Activated naive CD4-positive, alpha-beta T cell treated with anti-CD3 and anti-CD28 coated beads, Interleukin-2, amount 10 ng/mL, durations not matched to agents 7 days and 5 days (primary cell): ENCODE measurements around the gene ENTPD6.
"Not testable (repeated sequence)": the region's sequence is repeated elsewhere in the genome, so short reads cannot be mapped to it uniquely, and the experiment has no call there.

ENCODE experiments used
- CTCF ChIA-PET: fragments of 350-600 bp; sonication (Branson Sonifier 250); formaldehyde crosslinking; loops from one replicate; lab custom pipeline; 2021; ENCODE audit warnings: antibody characterized with exemption; lab: Charles Lee
- DNase-seq: peaks from one replicate; pipeline ENCODE4 v3.0.0-alpha.2; 2020
- H3K27ac Mint-ChIP-seq: one replicate; pipeline ENCODE4 v1.8.0; 2021; ENCODE audit warnings: mild to moderate bottlenecking, moderate library complexity, mixed read lengths
- H3K27me3 Mint-ChIP-seq: one replicate; pipeline ENCODE4 v1.8.0; 2021; ENCODE audit warnings: mild to moderate bottlenecking, mixed read lengths
- H3K36me3 Mint-ChIP-seq: one replicate; pipeline ENCODE4 v1.8.0; 2021; ENCODE audit warnings: mixed read lengths
- H3K4me1 Mint-ChIP-seq: one replicate; pipeline ENCODE4 v1.8.0; 2021; ENCODE audit warnings: mixed read lengths
- H3K4me3 Mint-ChIP-seq: one replicate; pipeline ENCODE4 v1.8.0; 2021; ENCODE audit warnings: mild to moderate bottlenecking, moderate library complexity, mixed read lengths
- H3K9me3 Mint-ChIP-seq: one replicate; pipeline ENCODE4 v1.8.0; 2021; ENCODE audit warnings: mixed read lengths

ENTPD6 gene

GRCh38 chr20:25195014-25195961 is at the start of gene ENTPD6:
Gene ENTPD6, plus strand, starts transcription at chr20:25195712. Its CDS starts 10,825 bp downstream, at chr20:25206537.
- Mint-ChIP-seq H3K4me1 (peaks cover 31% of the 10 kb centered on the region), H3K27ac (peak within 1 kb of the TSS; percentile 75), H3K9me3 (no peaks in the 10 kb centered on the region), H3K4me3 (peak within 1 kb of the TSS; percentile 79), H3K36me3 (peaks cover 5% of the 10 kb centered on the region), H3K27me3 (peaks cover 18% of the 10 kb centered on the region)
- CTCF ChIA-PET = no interaction called here
- DNase-seq = peak; percentile 92

- CTCF ChIA-PET = no interaction called here
- H3K27me3 Mint-ChIP-seq = peaks cover 50% of the 10 kb centered on the region
- H3K9me3 Mint-ChIP-seq = no peaks in the 10 kb centered on the region
- H3K36me3 Mint-ChIP-seq = no peaks in the 10 kb centered on the region
- H3K27ac Mint-ChIP-seq = no peak overlapping the region
- DNase-seq = no peak
- no peak overlapping the region for H3K4me3 Mint-ChIP-seq
- H3K4me1 Mint-ChIP-seq = peaks cover 6% of the 10 kb centered on the region
Observed at GRCh38 chr20:25146976-25147375, 48.5 kb upstream of the ENTPD6 start.

GRCh38 chr20:25147716-25148115 is 47.8 kb upstream of the ENTPD6 start:
- H3K27ac Mint-ChIP-seq = no peak overlapping the region
- DNase-seq = no peak
- H3K9me3 Mint-ChIP-seq = no peaks in the 10 kb centered on the region
- H3K27me3 Mint-ChIP-seq = peaks cover 45% of the 10 kb centered on the region
- no peaks in the 10 kb centered on the region for H3K36me3 Mint-ChIP-seq
- CTCF ChIA-PET = no interaction called here
- H3K4me1 Mint-ChIP-seq = peaks cover 6% of the 10 kb centered on the region
- no peak overlapping the region for H3K4me3 Mint-ChIP-seq

- no peaks in the 10 kb centered on the region for H3K36me3 Mint-ChIP-seq
- H3K27me3 Mint-ChIP-seq = peaks cover 45% of the 10 kb centered on the region
- DNase-seq = peak; percentile 74
- peak overlapping the region; percentile 75 for H3K4me3 Mint-ChIP-seq
- H3K4me1 Mint-ChIP-seq = peaks cover 6% of the 10 kb centered on the region
- no peaks in the 10 kb centered on the region for H3K9me3 Mint-ChIP-seq
- H3K27ac Mint-ChIP-seq = no peak overlapping the region
- CTCF ChIA-PET = interaction anchor here (0.8 kb wide), 1 partner anchor 64 kb away, joined by 3 read pairs; no protein-coding TSS in a partner anchor
Observed at GRCh38 chr20:25148181-25148981, 47.1 kb upstream of the ENTPD6 start.

- H3K27me3 Mint-ChIP-seq = peaks cover 45% of the 10 kb centered on the region
- no peak overlapping the region for H3K27ac Mint-ChIP-seq
- peak overlapping the region; percentile 75 for H3K4me3 Mint-ChIP-seq
- no peaks in the 10 kb centered on the region for H3K9me3 Mint-ChIP-seq
- no peak for DNase-seq
- no peaks in the 10 kb centered on the region for H3K36me3 Mint-ChIP-seq
- peaks cover 6% of the 10 kb centered on the region for H3K4me1 Mint-ChIP-seq
- CTCF ChIA-PET = no interaction called here
Observed at GRCh38 chr20:25148982-25149846, 46.3 kb upstream of the ENTPD6 start.

GRCh38 chr20:25150016-25150415 is 45.5 kb upstream of the ENTPD6 start:
- Mint-ChIP-seq H3K27me3 (peaks cover 43% of the 10 kb centered on the region), H3K36me3 (no peaks in the 10 kb centered on the region), H3K4me3 (no peak overlapping the region), H3K4me1 (peaks cover 6% of the 10 kb centered on the region), H3K9me3 (no peaks in the 10 kb centered on the region), H3K27ac (no peak overlapping the region)
- no peak for DNase-seq
- CTCF ChIA-PET = no interaction called here

GRCh38 chr20:25158043-25158442 is 37.5 kb upstream of the ENTPD6 start:
- no peak for DNase-seq
- Mint-ChIP-seq H3K4me1 (no peaks in the 10 kb centered on the region), H3K36me3 (no peaks in the 10 kb centered on the region), H3K27me3 (no peaks in the 10 kb centered on the region), H3K4me3 (no peak overlapping the region), H3K27ac (no peak overlapping the region), H3K9me3 (no peaks in the 10 kb centered on the region)
- CTCF ChIA-PET = no interaction called here

- Mint-ChIP-seq H3K36me3 (no peaks in the 10 kb centered on the region), H3K4me3 (no peak overlapping the region), H3K4me1 (no peaks in the 10 kb centered on the region), H3K9me3 (no peaks in the 10 kb centered on the region), H3K27ac (no peak overlapping the region), H3K27me3 (peaks cover under 1% of the 10 kb centered on the region)
- DNase-seq = no peak
- CTCF ChIA-PET = no interaction called here
Observed at GRCh38 chr20:25160467-25160866, 35.0 kb upstream of the ENTPD6 start.

- no peak for DNase-seq
- H3K27ac Mint-ChIP-seq = no peak overlapping the region
- no peak overlapping the region for H3K4me3 Mint-ChIP-seq
- H3K36me3 Mint-ChIP-seq = no peaks in the 10 kb centered on the region
- H3K27me3 Mint-ChIP-seq = peaks cover 5% of the 10 kb centered on the region
- no peaks in the 10 kb centered on the region for H3K4me1 Mint-ChIP-seq
- no peaks in the 10 kb centered on the region for H3K9me3 Mint-ChIP-seq
- CTCF ChIA-PET = no interaction called here
Observed at GRCh38 chr20:25160897-25161296, 34.6 kb upstream of the ENTPD6 start.

- Mint-ChIP-seq H3K27me3 (peaks cover 19% of the 10 kb centered on the region), H3K36me3 (no peaks in the 10 kb centered on the region), H3K27ac (no peak overlapping the region), H3K9me3 (no peaks in the 10 kb centered on the region), H3K4me1 (no peaks in the 10 kb centered on the region), H3K4me3 (no peak overlapping the region)
- CTCF ChIA-PET = interaction anchor here (0.9 to 2.2 kb wide), 3 partner anchors 9 to 15 kb away, joined by 3 to 5 read pairs (median 4); no protein-coding TSS in a partner anchor
- DNase-seq = no peak
Observed at GRCh38 chr20:25165128-25165527, 30.4 kb upstream of the ENTPD6 start.

GRCh38 chr20:25166105-25166782 is 29.3 kb upstream of the ENTPD6 start:
- H3K27ac Mint-ChIP-seq, H3K4me3 Mint-ChIP-seq, H3K36me3 Mint-ChIP-seq, H3K4me1 Mint-ChIP-seq, H3K9me3 Mint-ChIP-seq, DNase-seq: not testable (repeated sequence)
- CTCF ChIA-PET = interaction anchor here (2.2 kb wide), 1 partner anchor 10 kb away, joined by 5 read pairs; no protein-coding TSS in a partner anchor
- H3K27me3 Mint-ChIP-seq = peaks cover 28% of the 10 kb centered on the region

- Mint-ChIP-seq H3K27ac (no peak overlapping the region), H3K27me3 (peaks cover 10% of the 10 kb centered on the region), H3K36me3 (no peaks in the 10 kb centered on the region), H3K9me3 (no peaks in the 10 kb centered on the region), H3K4me1 (no peaks in the 10 kb centered on the region), H3K4me3 (no peak overlapping the region)
- CTCF ChIA-PET = no interaction called here
- DNase-seq = no peak
Observed at GRCh38 chr20:25173321-25173720, 22.2 kb upstream of the ENTPD6 start.

GRCh38 chr20:25173886-25174308 is 21.6 kb upstream of the ENTPD6 start:
- H3K9me3 Mint-ChIP-seq = no peaks in the 10 kb centered on the region
- peaks cover 10% of the 10 kb centered on the region for H3K27me3 Mint-ChIP-seq
- no peak overlapping the region for H3K27ac Mint-ChIP-seq
- no peak overlapping the region for H3K4me3 Mint-ChIP-seq
- DNase-seq = no peak
- CTCF ChIA-PET = interaction anchor here (0.9 kb wide), 1 partner anchor 9 kb away, joined by 3 read pairs; no protein-coding TSS in a partner anchor
- H3K4me1 Mint-ChIP-seq = no peaks in the 10 kb centered on the region
- H3K36me3 Mint-ChIP-seq = no peaks in the 10 kb centered on the region
